HG03064 (cell line): ENCODE measurements around the gene NFIL3.

Experiments
- ATAC-seq: cut with Tn5 transposase; IDR thresholded peaks from one replicate; pipeline ENCODE4 v1.9.1; 2021; ENCODE audit warnings: low read depth; ENCODE audit not compliant: unreplicated experiment

Gene NFIL3

DNA sequence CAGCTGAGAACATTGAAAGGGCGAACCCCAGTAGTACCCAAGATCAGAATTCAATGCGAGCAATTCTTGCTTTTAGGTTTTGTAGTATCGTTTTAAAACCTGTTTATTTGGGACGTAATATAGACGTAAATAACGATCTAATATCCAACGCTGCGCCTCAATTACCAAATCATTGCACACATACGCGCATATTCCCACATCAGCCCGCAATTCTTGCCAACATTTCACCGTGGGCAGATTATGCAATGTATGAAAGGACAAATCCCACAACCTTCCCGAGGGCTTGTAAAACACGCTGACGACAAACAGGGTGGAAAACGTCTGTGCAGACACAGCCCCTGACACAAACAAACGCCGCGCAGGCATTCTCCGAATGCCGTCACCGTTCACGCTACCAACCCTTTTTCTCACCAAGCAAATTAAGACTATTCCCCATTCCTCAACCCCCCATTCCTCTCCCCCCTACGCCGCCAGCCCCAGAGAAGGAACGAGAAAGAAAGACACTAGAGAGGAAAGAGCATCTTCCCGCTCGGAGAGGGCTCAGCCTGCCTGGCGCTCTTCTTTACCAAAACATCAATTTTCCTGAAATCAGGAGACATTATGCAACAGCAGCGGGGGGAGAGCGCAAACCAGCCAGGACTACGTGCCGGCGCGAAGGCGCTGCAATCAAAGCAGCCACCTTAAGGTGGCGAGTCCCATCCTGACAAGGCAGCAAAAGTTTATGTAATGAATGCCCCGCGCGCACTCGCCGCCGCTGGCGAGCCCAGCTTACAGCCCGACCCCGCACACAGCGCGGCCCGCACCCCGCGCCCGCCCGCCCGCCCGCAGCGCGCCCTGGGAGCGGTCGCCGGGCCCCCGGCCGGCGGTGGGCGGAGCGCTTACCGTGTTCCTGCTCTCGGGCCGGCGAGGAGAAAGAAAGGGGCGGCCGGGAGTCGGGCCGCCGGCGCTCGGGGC, 597 bp downstream of the NFIL3 start:
- ATAC-seq = peak; percentile 33

DNA sequence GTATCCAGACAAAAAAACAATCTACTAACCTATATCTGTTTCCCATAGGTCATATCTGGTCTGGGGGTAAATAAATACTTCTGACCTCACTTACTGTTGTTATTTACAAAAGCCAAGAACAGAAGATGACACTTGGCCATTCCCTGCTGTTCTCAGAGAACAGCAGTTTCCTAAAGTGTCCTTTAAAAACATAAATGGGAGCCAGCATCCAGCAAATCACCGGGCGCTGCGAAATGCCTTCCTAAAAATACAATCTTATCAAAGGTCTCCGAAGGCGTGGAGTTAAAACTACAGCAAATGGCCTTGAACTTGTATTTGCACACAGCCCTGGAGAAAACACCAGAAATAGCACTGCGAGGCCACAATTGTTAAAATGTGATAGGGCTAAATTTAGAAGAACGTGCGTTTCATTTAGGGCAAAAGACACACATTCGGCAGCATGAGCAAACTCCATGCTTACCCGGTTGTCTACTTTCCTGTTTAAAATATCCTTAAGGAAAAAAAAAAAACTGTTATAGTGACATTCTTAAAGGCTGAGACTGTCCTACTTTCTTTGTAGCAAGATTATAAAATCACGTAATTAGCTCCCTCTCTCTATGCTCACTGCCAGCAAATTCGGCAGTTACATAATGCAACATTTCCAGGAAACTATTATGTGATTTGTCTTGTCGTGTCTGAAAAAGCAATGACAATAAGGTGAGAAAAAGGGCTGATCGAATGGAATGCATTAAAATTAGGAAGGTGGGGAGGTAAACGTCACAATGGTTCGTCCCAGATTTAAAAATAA, 1.5 kb downstream of the NFIL3 start:
- ATAC-seq = no peak

DNA sequence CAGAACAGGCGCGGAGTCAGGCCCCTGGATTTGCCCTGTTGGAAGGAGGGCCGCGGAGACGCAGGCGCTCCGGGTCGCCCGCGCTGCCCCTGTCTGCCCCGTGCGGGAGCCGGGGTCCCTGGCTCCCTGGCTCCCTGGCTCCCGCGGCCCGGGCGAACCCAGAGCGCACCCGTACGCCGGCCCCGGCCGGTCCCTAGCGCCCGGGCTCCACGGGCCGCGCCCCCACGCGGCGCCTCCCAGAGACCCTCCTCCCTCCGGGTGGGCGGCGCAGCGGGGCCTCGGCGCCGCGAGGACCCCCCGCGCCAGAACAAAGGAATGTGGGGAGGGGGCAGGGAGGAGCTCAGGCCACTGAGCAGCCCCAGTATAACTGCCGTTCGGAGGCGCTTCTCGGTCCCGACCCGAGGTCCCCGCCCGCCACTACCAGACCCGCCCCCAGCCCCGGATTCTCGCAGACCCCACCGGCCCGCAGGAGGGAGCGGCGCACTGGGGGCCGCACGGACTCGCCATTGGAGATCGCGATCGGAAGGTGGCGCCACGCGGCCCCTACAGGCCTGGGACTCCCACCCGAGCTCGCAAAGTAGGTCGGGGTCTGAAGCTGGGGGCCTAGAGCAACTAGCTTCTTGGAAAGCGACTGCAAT, 2.4 kb downstream of the NFIL3 start:
- ATAC-seq = no peak

DNA sequence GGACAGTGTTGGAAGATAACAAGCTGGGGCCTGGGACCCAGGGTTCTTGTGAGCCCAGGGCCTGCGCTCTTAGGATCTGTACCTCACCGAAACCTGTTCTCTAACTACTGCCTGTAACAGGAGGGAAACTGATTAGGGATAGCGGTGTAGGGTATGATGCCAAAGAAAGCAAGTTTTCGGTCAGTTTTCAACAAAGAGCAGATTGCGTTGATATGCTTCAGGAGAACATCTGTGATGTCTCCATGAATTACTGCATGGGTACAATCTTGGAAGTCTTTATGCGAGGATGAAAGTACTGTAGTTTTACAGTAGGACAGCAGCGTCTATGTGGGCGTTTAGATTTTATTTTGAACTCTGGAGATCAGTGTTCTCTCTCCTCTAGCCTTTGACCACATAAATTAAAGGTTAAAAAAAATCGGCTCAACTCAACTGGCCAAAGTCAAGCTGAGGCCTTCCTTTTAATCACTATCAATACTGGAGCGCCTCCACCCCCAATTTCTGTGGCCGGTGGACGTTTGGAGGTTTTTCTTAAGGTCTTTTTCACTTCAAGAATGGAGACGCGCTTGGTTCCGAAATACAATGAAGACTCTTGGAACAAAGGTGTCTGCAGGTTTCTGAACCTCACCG, 3.0 kb downstream of the NFIL3 start:
- no peak for ATAC-seq

DNA sequence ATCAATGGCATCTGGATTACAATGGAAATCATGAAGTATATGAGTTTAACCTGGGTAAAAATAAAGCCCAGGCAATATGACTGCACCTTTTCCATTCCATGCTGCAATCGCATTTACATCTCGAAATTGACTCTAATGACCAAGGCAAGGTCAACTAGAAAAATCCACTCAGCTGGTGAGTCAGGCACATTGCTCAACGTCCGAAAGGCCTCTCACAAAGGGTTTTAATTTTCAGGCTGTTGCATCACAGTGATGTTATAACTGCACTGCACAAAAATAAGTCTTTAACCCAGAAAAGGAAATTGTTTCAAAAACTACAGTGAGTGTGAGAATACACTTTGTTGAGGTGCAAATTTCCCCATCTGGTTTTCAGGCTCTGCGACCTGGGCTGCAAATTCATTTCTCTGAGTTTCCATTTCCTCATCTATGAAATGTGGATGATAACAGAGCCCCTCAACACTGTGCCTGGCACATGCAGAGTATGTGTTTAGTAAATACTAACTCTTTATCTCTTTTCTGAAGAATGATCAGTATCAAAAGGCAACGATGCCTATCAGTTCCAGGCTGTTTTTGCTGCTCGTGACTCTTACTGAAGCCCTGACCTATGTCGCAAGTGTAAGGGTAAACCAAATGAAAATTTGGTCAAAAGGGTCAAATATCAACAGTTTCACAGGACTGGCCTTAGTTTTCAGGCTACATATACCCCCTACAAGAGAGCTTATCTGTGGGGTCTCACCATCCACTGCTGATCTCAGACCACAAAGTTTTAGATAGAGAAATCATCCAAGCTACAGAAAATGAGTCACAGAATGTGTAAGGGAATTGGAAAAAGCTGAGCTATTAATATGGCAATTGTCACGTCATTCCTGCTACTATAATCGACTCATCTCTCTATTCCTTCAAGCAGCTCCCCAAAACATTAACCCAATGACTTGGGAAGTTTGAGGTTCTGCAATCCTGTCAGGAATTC, 4.1 kb downstream of the NFIL3 start:
- ATAC-seq = no peak

DNA sequence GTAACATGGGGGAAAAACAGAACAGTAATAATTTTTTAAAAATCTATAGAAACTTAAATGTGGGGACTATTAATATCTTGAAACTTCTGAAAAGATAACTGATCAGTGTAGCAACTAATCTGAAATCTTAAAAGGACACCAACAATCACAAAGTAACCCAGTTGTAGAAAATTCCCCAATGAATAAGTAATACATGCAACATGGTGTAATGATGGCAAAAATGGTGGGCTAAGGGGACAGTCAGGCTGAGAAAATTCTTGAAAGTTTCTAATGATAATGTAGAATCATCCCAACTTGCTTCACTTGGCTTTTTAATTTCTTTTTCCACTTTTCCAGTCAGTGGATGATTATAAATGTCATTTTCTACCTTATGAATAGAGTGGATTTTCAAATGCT, 5.4 kb downstream of the NFIL3 start:
- no peak for ATAC-seq

DNA sequence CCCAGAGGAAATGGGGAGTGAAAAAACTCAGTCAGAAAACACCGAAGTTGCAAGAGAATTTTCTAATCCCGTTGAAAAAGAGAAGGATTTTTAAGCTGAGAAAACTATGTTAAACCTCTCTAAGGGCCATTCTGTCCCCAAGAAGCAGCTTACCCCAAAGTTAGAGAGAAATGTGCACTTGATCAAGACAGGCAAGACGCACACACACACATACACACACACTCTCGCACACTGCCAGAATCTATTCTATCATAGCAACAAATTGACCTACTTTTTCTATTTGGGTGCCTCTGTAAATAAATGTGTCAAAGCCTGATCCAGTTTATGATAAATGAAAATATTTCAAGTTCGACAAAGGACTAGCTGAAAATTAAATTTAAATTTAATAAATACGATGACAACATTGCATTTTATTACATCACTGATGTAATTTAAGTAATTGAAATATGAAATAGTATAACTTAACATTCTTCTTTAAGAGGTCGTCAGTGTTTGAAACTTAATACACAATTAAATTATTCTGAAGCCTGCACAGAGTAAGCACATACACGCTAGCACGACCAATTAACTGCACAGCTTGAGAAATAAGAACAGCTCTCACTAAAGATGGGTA, 5.9 kb downstream of the NFIL3 start:
- no peak for ATAC-seq

DNA sequence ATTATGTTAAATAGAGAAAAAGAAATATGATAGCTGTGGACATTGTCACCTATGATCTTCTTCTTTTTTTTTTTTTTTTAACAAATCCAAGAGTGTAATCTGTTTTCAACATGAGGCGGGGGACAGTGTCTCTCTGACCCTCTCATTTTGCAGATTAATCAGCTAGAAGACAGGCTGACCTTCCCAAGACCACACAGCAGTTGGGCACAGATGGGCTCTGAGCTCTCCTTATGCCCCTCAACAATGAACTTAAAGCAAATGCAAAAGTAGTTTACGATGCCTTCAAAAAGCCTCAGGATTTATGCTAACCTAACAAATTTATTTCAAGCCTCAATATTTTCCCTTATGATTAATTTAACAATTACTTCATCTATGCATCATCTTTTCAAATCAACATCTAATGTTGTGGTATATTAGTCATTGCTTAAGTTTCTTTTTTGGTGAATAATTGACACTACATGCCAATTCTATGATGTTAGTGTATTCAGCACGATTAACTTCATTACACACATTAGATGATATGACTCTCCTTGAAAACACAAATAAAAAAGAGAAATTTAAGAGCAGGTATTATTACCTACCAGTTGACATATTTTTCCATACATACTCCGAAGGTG, 7.4 kb downstream of the NFIL3 start:
- no peak for ATAC-seq

DNA sequence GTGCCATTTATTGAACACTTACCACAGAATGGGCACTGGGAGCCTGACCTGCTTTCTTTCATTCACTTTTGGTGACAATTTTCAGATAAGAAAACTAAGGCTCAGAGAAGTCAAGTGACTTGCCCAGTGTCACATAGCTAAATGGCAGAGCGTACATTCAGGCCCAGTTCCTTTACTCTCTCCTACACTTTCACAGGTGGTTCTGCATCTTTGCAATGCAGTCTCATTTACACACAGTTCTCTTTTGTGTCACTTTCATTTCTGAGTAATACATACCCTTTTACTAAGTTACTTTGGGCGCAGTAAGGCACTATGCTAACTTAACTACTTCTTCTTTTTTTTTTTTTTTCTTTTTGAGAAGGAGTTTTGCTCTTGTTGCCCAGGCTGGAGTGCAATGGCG, 8.3 kb downstream of the NFIL3 start:
- ATAC-seq = peak; percentile 90

DNA sequence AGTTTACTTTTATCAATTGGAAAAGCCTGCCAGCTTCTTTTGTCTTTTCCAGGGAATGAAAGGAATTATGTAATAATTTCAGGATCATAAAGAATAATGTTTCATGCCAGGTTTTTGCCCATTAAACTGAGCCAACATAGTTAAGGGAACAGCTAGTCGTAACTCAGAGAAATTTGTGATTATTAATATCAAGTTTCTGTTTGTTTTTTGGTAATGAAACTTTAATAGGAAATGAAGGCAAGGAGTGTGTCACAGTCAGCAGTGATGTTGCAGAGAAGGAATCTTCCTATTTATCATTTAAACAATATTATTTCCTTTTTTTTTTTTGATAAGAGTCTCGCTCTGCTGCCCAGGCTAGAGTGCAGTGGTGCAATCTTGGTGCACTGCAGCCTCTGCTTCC, 10.7 kb downstream of the NFIL3 start:
- ATAC-seq = no peak

DNA sequence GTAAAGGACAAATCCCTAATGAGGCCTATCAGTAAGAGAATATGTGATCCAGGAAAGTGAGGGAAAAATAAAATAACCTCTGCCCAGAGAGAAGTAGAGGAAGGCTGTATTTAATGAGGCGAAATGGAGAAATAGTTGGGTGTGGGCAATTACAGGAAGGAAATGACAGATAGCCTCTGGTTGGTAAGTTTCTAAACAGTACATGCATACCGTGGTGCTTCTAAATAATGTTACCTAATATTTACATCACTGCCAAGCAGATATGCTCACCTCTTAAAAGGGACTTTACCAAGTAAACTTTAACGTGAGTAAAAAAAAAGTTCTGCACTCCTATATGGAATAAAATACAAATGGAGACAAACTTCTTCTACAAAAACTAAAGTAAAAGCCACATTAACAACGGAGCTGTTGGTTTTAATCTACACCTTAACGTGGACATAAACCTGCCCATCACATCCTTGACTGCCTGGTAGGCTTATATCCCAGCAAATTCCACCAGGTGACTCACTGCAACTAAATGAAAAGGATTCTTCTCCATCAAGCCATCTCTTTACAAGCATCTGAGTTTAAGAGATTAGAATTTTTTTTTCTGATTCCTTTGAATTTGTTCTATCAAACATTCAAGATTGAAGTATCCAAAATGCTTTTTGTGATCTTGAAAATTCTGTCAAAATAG, 12.4 kb downstream of the NFIL3 start:
- no peak for ATAC-seq

DNA sequence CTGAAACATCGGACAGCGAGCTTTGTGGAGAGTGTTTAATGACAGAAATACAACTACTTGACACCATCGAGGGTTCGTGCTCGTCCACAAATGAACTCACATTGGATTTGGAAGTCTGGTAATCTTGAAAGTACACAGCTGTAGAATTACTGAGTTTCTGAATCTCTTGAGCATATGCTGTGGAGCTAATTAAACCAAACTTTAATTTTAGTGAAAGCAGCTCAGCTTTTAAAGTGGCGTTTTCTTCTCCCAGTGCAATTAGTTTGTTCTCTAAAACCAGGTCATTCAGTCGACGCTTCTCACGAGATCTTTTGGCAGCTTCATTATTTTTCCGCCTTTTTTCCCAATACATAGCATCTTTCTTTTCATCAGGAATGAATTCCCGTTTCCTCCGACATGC, 13.5 kb downstream of the NFIL3 start:
- ATAC-seq = no peak

DNA sequence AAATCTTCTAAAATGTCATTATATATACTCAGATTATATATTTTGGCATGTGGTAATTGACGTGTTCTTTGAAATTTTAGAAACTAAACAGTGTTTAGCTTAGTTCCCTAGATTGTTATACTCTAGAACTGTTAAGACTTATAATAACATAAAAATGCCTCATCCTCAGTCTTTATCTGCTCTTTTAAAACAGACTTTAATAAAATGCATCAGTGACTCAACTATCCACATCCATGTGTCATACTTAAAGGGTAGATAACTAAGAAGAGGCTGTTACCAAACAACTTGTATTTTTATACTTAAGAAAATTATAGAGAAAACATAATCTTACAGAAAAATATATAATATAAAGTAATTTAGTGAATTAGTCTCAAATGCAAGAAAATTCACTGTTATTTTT, 15.2 kb downstream of the NFIL3 start:
- ATAC-seq = no peak

DNA sequence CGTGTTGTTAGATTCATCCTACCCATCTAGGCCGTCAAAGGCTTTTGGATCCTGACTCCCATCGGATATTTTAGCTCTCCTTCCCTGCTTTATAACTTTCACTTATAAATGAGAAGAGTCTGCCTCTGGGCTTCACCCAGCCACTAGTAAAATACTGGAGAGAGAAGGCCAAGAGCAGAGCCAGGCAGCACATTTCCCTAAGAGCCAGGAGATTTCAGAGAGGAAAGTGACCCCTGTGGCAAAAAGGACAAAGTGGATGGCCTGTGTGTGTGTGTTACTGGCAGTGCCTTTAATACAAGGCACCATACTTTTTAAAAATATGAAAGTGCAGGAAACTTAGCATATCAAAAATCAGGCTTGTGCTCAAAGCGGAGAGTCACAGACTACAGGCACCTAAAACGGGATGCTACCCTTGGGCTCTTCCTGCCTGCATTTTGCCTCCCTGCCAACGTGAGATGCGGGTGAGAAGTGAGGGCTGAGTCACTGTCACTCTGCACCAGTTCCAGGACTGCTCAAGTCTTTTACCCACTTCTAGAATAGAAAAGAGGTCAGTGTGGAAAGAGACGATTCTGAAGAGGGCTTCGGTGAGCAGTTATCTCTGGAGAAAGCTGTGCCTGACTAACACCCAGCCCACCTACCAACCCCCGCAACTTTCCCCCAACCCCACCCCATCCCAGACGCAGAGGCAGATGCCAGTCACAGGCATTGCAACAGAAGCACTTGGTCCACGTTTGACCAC, 15.9 kb downstream of the NFIL3 start:
- no peak for ATAC-seq

DNA sequence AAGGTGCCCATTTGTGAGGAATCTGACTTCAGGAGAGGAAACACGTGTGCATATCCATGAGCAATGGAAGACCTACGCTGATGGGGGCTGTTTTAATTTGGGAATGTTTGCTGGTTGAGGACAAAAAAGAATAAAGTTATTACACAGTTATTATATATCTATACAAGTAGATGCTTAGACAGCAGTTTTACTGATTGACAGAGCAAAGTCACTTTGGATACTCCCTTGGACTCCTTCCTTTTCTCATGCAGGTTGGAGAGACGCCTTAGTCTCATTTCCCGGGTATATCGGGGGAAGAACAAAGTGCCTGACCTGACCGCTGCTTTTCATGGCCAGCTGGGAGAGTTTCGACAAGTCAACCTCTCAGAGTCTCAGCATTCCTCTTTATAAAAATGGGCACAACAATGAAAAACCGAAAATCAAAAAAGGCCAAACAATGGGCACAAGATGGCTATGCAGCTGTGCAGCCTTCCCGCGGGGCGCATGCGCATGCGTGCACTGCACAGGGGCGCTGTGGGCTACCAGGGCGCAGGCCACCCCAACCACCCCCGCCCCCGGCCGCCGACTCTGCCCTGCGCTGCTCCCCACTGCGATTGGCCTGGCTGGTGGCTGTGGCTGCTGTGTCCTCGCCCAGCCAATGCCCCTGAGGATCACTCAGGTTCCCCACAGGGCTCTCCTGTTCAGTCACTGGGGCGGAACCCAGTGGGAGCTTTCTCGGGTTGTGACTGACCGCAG, 18.1 kb downstream of the NFIL3 start:
- ATAC-seq = no peak

DNA sequence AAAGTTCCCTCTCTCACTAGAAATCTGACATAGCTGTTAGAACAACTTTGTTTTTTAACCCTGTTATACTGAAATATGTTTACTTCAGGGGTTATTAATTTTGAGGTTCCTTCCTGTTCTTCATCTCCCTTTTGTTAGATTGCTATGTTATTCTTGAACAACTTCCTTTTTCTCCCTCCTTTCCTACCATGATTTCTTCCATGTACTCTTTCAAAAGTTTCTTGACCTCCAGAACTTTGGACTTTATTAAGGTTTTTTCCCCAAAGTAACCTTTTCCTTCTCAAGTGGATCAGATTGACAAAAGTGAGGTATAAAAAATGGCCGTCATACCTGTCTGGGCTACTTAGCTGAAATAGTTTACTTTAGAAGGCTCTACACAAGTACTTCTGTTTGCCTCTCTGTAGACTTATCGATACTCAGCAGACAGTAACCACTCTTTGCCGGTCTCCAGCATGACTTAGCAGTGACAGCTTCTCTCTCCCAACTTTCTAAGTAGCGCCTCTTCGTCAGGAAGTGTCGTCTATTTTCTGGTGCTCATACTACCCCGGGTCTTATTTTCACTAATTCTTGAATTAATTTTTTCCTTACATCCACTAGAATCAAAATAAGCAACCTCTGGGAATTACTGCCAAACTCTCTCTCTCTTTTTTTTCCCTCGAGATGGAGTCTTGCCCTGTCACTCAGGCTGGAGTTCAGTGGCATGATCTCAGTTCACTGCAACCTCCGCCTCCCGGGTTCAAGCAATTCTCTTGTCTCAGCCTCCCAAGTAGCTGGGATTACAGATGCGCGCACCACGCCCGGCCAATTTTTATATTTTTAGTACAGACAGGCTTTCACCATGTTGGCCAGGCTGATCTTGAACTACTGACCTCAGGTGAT, 19.7 kb downstream of the NFIL3 start:
- ATAC-seq = no peak
